ENCODE measurements around the gene SELENOO. TPM values are rescaled to one million over a fixed set of nuclear protein-coding genes. Genes with fewer than 3 reads are reported as not detected.
A peak's percentile ranks its signal among the peaks of the same experiment; 100 is the strongest.

Gene SELENOO
- total and polyA plus RNA-seq, 4 donors: 15.6 to 30.3 (median 24.1) TPM

- H3K9ac ChIP-seq (ENCODE audit: insufficient read depth in 1 of 2, low read length in 2 of 2): no peak overlapping the region
- H3K4me1 ChIP-seq (ENCODE audit: control insufficient read depth in 5 of 5, insufficient read depth in 5 of 5, low read length in 5 of 5): peaks cover 3 to 33% (median 8%) of the 10 kb centered on the region in 5 donors
- no peaks in the 10 kb centered on the region for H3K27me3 ChIP-seq (ENCODE audit: control insufficient read depth in 3 of 3, insufficient read depth in 3 of 3, low read length in 2 of 3)
- H3K27ac ChIP-seq (ENCODE audit: low read depth in 1 of 2, low read length in 1 of 2): no peak overlapping the region
- ATAC-seq (ENCODE audit: insufficient read depth, low FRiP score) (no peak), DNase-seq (peak in 2 of 3 donors; percentile 53 to 70)
- no peak for TF ChIP-seq CTCF (IDR thresholded peaks at IDR 0.05; ENCODE audit: control extremely low read depth, extremely low read depth)
- peaks cover 0 to 16% (median 12%) of the 10 kb centered on the region in 4 donors for H3K36me3 ChIP-seq (ENCODE audit: control insufficient read depth in 4 of 4, insufficient read depth in 4 of 4, low read length in 4 of 4)
- WGBS, 2 donors: 59 to 69% methylated on average over 16 of the region's 16 CpGs
- H3K9me3 ChIP-seq (ENCODE audit: control insufficient read depth in 4 of 4, insufficient read depth in 3 of 4, low read length in 3 of 4): no peaks in the 10 kb centered on the region
- H3K4me3 ChIP-seq: no peak overlapping the region
These were observed 46.9 kb downstream of the SELENOO start for GRCh38 chr22:50247748-50248147.

GRCh38 chr22:50248196-50249081 lies 47.6 kb downstream of the SELENOO start:
- Histone ChIP-seq H3K9me3 (ENCODE audit: control insufficient read depth in 4 of 4, insufficient read depth in 3 of 4, low read length in 3 of 4) (no peaks in the 10 kb centered on the region), H3K27me3 (ENCODE audit: control insufficient read depth in 3 of 3, insufficient read depth in 3 of 3, low read length in 2 of 3) (no peaks in the 10 kb centered on the region), H3K27ac (ENCODE audit: low read depth in 1 of 2, low read length in 1 of 2) (no peak overlapping the region), H3K4me3 (no peak overlapping the region), H3K9ac (ENCODE audit: insufficient read depth in 1 of 2, low read length in 2 of 2) (no peak overlapping the region), H3K36me3 (ENCODE audit: control insufficient read depth in 4 of 4, insufficient read depth in 4 of 4, low read length in 4 of 4) (peaks cover 0 to 16% (median 12%) of the 10 kb centered on the region in 4 donors), H3K4me1 (ENCODE audit: control insufficient read depth in 5 of 5, insufficient read depth in 5 of 5, low read length in 5 of 5) (peaks cover 3 to 28% (median 8%) of the 10 kb centered on the region in 5 donors)
- ATAC-seq (ENCODE audit: insufficient read depth, low FRiP score): no peak
- 91 to 94% methylated on average over 29 of the region's 29 CpGs for WGBS, 2 donors
- TF ChIP-seq CTCF (IDR thresholded peaks at IDR 0.05; ENCODE audit: control extremely low read depth, extremely low read depth): no peak
- DNase-seq: no peak

- DNase-seq (no peak), ATAC-seq (ENCODE audit: insufficient read depth, low FRiP score) (no peak)
- no peak overlapping the region for H3K4me3 ChIP-seq
- no peaks in the 10 kb centered on the region for H3K9me3 ChIP-seq (ENCODE audit: control insufficient read depth in 4 of 4, insufficient read depth in 3 of 4, low read length in 3 of 4)
- no peak for TF ChIP-seq CTCF (IDR thresholded peaks at IDR 0.05; ENCODE audit: control extremely low read depth, extremely low read depth)
- H3K9ac ChIP-seq (ENCODE audit: insufficient read depth in 1 of 2, low read length in 2 of 2): no peak overlapping the region
- peaks cover 3 to 19% (median 8%) of the 10 kb centered on the region in 5 donors for H3K4me1 ChIP-seq (ENCODE audit: control insufficient read depth in 5 of 5, insufficient read depth in 5 of 5, low read length in 5 of 5)
- peaks cover 0 to 16% (median 12%) of the 10 kb centered on the region in 4 donors for H3K36me3 ChIP-seq (ENCODE audit: control insufficient read depth in 4 of 4, insufficient read depth in 4 of 4, low read length in 4 of 4)
- H3K27ac ChIP-seq (ENCODE audit: low read depth in 1 of 2, low read length in 1 of 2): no peak overlapping the region
- H3K27me3 ChIP-seq (ENCODE audit: control insufficient read depth in 3 of 3, insufficient read depth in 3 of 3, low read length in 2 of 3): no peaks in the 10 kb centered on the region
- WGBS, 2 donors: 91 to 94% methylated on average over 30 to 32 of the region's 32 CpGs
These were observed 48.8 kb downstream of the SELENOO start for GRCh38 chr22:50249341-50250248.

Measured in lung (tissue), 12 donors.